ENCODE results near the gene PPFIA1.
"Not testable (repeated sequence)": the region's sequence is repeated elsewhere in the genome, so short reads cannot be mapped to it uniquely, and the experiment has no call there.

The PPFIA1 gene

DNA sequence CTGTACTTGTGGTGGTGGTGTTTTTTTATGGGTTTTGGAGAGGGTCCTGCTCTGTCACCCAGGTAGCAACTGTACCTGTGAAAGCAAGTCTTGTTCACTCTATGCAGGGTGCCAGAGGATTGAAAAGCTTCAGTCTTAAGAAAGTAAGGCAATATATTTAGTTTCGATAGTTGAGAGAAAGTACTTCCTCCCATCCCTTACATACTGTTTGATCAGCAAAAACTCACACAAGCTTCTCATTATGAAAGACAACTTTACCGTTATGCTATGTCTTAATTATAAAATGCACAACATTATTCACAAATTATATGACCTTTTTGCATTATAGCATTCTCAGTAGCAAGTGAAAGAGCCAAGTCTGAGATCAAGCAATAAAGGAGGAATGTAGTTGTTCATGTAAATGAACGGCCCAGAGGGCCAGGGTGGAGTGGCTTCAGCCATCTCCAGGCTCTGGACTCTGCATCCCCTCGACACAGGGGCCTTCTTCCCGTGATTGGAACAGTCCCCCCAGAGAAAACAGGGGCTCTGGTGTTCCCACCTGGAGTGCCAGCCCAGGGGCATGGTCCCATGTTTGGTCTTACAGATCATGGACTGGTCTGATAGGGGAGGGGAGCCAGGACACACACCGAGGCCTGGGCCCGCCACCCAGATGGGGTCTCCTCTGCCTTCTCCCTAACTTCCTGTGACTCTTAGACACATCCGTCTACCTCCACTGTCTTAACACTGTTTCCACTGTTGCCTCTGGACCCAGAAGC is 89.1 kb downstream of the PPFIA1 start:
- no peak for DNase-seq

DNA sequence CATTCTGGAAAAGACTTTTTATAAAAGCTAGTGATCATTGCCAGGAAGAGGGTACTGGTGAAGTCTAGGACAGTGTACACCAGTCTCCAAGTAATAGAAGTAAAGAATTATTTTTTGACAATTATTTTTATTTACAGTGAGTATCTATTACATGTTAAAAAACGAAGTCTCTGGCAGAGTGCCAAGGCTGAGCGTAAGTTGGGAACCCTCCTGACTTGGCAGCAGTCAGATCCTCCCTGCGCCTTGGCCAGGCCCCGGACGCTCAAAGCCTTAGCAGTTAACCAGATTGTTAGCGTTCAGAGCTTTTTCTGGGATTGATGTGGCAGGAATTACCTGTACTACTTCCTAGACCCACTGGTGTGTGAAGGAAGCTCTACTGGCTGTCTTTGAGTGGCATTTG is 89.7 kb downstream of the PPFIA1 start:
- DNase-seq, result no peak

GRCh38 chr11:70364178-70364577 is 93.7 kb downstream of the PPFIA1 start:
- no peak for DNase-seq

DNA sequence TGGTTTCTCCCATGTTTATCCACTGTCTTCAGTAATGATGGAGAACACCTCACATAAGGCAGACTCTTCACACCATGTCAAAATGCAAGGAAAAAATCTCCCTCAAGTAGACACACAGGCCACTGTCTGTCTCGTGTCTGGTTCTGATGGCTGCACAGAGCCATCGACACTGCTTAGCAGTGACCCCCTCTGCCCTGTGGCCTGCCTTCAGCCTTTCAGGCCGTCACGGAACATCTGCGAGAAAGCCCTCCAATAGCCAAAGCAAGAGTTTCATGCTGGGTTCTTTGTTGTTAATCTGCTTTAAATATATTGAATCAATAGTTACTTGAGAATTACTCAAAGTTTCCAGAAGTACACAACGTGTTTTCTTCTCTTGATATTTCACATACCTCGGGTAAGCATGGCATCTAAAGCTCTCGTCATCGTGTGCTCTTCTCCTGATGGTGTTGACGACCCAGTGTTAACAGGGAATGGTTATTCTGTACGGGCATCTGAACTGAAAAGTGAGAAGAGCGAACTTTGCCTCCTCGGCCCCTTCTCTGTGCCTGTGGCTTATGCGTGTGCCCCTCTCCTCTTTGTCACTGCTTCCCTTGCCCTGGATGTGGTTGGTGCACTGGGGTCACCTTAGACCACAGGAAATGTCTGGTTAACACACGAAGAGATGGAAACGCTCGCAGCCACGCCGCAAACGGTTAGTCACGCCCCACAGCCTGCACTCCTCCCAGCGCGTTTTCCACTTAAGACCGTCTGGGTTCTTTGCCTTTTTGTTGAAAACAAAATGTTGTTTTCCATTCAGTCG is 94.5 kb downstream of the PPFIA1 start:
- no peak for DNase-seq

- no peak for DNase-seq
Measured at GRCh38 chr11:70365544-70365927, 95.0 kb downstream of the PPFIA1 start.

- no peak for DNase-seq
Measured at GRCh38 chr11:70367071-70367470, 96.6 kb downstream of the PPFIA1 start.

DNA sequence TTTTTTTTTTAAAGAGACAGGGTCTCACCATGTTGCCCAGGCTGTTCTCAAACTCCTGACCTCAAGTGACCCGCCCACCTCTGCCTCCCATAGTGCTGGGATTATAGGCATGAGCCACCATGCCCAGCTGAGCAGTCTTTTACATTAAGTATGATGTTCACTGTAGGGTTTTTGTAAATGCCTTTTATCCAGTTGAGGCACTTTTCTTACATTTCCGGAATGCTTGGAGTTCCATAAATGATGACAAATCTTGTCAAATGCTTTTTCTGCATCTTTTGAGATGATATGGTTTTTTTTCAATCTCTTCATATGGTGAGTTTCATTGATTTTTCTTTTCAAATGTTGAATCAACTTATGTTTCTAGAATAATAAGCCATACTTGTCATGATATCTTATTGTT is 98.5 kb downstream of the PPFIA1 start:
- peak; percentile 12 for DNase-seq

- no peak for DNase-seq
Measured at GRCh38 chr11:70371241-70371640, 100.8 kb downstream of the PPFIA1 start.

GRCh38 chr11:70372076-70372475 is 101.6 kb downstream of the PPFIA1 start:
- no peak for DNase-seq

GRCh38 chr11:70376621-70377020 is 106.1 kb downstream of the PPFIA1 start:
- DNase-seq, result no peak

DNA sequence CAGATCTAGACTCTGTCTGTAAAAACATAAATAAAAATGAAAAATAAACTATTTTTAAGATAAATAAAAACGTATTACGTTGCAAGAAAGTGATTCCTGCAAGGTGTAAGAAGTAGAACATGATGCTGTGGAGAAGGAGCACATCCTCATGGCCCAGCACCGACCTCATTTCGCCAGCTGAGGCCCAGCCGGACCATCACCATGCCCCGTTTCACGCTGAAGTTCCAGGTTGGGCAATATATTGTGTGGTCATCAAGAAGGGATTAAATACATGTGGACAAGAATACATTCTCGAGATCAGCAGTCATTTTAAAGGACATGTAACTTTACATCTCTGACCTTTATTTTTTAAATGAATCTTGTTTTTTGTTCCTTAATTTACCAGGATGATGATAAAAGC is 107.2 kb downstream of the PPFIA1 start:
- DNase-seq, result no peak

DNA sequence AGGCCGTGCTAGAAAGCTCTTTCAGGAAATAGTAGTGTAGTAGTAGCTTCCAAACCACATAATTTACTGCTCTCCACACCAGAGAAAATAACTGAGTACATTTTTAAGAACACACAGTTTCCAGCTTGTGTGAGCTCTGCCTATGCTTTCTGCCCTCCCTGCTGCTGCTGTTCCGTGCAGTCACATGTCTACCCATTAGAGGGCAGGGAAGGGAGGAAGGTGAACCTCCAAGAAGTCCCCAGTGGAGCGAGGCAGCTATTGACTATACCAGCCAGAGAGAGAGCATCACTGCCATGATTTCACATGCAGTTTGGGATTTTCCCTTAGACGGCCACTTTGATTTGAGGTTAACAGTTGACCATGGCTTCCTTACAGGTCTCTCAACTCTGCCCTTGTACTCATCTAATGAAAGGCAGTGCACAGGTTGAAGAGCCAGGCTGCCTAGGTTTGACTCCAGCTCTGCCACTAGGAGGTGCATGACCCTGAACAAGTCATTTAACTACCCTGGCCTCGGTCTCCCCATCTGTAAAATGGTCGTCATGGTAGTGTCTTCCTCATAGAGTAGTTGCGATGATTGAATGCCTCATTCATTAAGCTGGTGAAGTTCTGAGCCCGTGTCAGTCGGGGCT is 108.1 kb downstream of the PPFIA1 start:
- no peak for DNase-seq

GRCh38 chr11:70381350-70381749 is 110.9 kb downstream of the PPFIA1 start:
- no peak for DNase-seq

GRCh38 chr11:70381872-70382861 is 111.7 kb downstream of the PPFIA1 start:
- DNase-seq, result peak; percentile 86

DNA sequence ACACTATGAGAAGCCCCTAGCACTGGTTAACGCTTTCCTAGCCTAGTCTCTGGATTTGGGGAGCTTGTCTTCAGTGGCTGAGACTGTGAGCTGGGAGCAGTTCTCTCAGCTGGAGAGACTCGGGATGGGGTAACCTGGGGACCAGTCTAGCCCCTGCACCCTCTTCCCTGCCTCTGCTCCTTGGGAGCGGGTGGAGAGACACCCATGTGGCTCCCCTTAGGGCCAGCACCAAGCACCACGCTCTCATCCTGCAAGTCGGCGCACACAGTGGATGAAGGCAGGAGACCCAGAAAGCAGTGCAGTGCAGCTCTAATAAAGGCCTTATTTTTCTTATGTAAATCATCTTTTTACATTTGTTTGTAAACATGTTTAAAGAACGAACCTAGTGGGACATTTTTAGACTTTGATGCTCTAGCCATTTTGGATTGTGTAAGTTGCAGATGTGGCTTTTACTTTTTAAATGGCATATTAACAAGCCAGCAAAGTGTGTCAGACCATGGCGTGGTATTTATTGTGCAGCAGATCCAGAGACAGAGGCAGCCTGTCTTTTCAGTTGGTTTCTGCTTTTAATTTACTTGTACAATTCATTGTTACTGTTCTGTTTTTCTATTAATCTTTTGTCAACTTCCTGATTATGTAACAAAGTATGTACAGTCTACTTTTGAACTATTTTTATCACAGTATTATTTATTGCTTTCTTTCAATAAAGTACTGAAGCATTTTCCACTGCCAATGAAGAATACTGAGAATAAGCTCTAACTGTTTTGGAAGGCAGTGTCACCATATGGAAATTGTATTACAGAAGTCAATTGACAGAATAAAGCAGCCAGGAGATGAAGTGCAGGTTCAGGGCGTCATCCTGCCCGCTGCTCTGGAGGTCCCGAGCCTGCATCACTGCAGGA is 113.4 kb downstream of the PPFIA1 start:
- DNase-seq, result peak; percentile 29

DNA sequence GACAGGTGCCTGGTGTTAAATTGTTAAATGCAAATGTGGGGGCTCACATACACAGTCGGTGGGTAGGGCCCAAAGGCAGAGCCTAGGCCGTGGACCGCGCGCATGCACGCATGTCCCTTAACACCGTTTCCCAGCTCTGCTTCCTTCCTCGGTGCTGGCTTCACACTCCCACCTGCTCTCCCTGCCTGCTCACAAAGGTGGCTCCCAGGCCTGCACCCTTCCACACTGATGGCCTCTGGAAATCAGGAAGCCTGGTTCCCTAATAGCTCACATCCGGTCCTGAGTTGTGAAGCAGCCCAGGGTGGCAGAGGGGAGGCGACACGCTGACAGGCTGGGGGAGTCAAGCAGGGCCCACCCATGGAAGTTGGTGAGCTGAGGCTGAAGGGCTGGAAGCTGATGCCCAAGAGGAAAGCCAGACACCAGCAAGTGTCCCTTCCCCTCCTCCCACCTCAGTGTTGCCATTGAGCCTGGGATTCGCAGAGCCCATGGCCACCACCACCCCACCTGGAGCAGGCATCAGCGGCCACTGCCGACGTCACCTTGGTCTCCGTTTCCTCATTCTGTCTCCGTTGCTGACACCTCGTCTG is 114.2 kb downstream of the PPFIA1 start:
- no peak for DNase-seq

DNA sequence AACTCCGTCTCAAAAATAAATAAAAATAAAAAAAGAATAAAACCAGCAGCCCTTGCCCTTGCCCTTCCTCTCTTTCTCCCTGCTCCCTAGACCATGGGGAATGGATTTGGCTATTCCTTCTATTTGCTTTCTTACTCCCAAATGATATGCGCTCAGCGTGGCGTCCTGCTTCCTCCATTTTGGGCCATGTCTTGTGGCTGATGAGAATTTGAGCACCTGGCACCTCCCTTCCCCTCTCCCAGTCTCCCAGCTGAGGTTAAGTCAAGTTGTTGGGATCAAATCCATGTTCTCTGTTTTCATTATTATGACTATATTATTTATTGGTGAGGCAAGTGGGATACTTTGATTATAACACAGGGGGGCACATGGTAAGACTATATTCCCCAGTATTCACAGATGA is 117.1 kb downstream of the PPFIA1 start:
- no peak for DNase-seq

GRCh38 chr11:70389201-70389600 is 118.7 kb downstream of the PPFIA1 start:
- DNase-seq, result no peak

- DNase-seq, result not testable (repeated sequence)
Measured at GRCh38 chr11:70390882-70391281, 120.4 kb downstream of the PPFIA1 start.

GRCh38 chr11:70394211-70394950 is 123.9 kb downstream of the PPFIA1 start:
- DNase-seq, result no peak
